Liver (tissue), 9 donors: ENCODE data around the gene TBCB. TPM values are rescaled to one million over a fixed set of nuclear protein-coding genes. Genes with fewer than 3 reads are reported as not detected.

Experiments
- DNase-seq: peaks from one replicate; pipeline ENCODE4 v3.0.0-alpha.2; 2017; ENCODE audit warnings: low spot score
- H3K27ac ChIP-seq, 2 donors: one replicate each; pipeline ENCODE4 v1.7.0; 2013; ENCODE audit warnings: inconsistent platforms in 2 of 2, low read length in 2 of 2, control low read depth in 1 of 2, low read depth in 1 of 2, mild to moderate bottlenecking in 1 of 2
- H3K27me3 ChIP-seq, 4 donors: one replicate each; pipeline versions ENCODE4 v1.6.1 to v1.7.0; 2013; ENCODE audit warnings: low read length in 3 of 4, inconsistent platforms in 1 of 4, mild to moderate bottlenecking in 1 of 4, moderate library complexity in 1 of 4; ENCODE audit not compliant: control insufficient read depth in 4 of 4, insufficient read depth in 4 of 4
- H3K36me3 ChIP-seq, 4 donors: one replicate each; pipeline versions ENCODE4 v1.6.1 to v1.7.0; 2013; ENCODE audit warnings: low read length in 3 of 4, mild to moderate bottlenecking in 3 of 4, low read depth in 1 of 4, moderate library complexity in 1 of 4; ENCODE audit not compliant: control insufficient read depth in 4 of 4, insufficient read depth in 3 of 4
- H3K4me1 ChIP-seq, 4 donors: one replicate each; pipeline versions ENCODE4 v1.6.1 to v1.7.0; 2013; ENCODE audit warnings: low read length in 3 of 4, mild to moderate bottlenecking in 3 of 4, moderate library complexity in 1 of 4; ENCODE audit not compliant: control insufficient read depth in 4 of 4, insufficient read depth in 4 of 4
- H3K4me3 ChIP-seq, 3 donors: one replicate each; pipeline versions ENCODE4 v1.6.1 to v1.7.0; 2013; ENCODE audit warnings: low read length in 3 of 3, control low read depth in 1 of 3, low read depth in 1 of 3, mild to moderate bottlenecking in 1 of 3
- H3K9ac ChIP-seq, 2 donors: one replicate each; pipeline ENCODE4 v1.7.0; 2013; ENCODE audit warnings: low read length in 2 of 2, mild to moderate bottlenecking in 2 of 2, moderate library complexity in 2 of 2, control low read depth in 1 of 2, low read depth in 1 of 2
- H3K9me3 ChIP-seq, 4 donors: one replicate each; pipeline versions ENCODE4 v1.6.1 to v1.7.0; 2013; ENCODE audit warnings: low read length in 3 of 4; ENCODE audit not compliant: control insufficient read depth in 4 of 4
- CTCF ChIP-seq: fragments of 150-350 bp; IDR thresholded peaks from 2 replicates; pipeline ENCODE4 v1.5.1; 2017; ENCODE audit warnings: improper control_type of control experiment, low read depth, low read length; ENCODE audit not compliant: missing input control
- FOXA1 ChIP-seq: IDR thresholded peaks from 2 replicates; pipeline ENCODE4 v1.6.1; 2016; ENCODE audit warnings: antibody characterized with exemption
- FOXA2 ChIP-seq: IDR thresholded peaks from 2 replicates; pipeline ENCODE4 v1.6.1; 2016; ENCODE audit warnings: antibody characterized with exemption
- GABPA ChIP-seq, 2 donors: IDR thresholded peaks in 1 of 2; conservative IDR thresholded peaks in 1 of 2; 2 replicates each; pipeline ENCODE4 v1.6.1; 2016; ENCODE audit warnings: antibody characterized with exemption in 2 of 2, mild to moderate bottlenecking in 1 of 2, moderate library complexity in 1 of 2
- HNF4A ChIP-seq, 2 donors: conservative IDR thresholded peaks; 2 replicates each; pipeline ENCODE4 v1.6.1; 2016; ENCODE audit warnings: antibody characterized with exemption in 2 of 2, mild to moderate bottlenecking in 2 of 2
- HNF4G ChIP-seq: IDR thresholded peaks from 2 replicates; pipeline ENCODE4 v1.6.1; 2016; ENCODE audit warnings: antibody characterized with exemption
- JUND ChIP-seq, 2 donors: IDR thresholded peaks; 2 replicates each; pipeline ENCODE4 v1.6.1; 2016; ENCODE audit warnings: antibody characterized with exemption in 2 of 2
- MAX ChIP-seq: IDR thresholded peaks from 2 replicates; pipeline ENCODE4 v1.6.1; 2016; ENCODE audit warnings: antibody characterized with exemption
- NR2F2 ChIP-seq: IDR thresholded peaks from 2 replicates; pipeline ENCODE4 v1.6.1; 2016; ENCODE audit warnings: antibody characterized with exemption
- RAD21 ChIP-seq, 2 donors: IDR thresholded peaks; 2 replicates each; pipeline ENCODE4 v1.6.1; 2016; ENCODE audit warnings: antibody characterized with exemption in 2 of 2, mild to moderate bottlenecking in 2 of 2
- REST ChIP-seq: IDR thresholded peaks from 2 replicates; pipeline ENCODE4 v1.6.1; 2016; ENCODE audit warnings: antibody characterized with exemption, mild to moderate bottlenecking
- RXRA ChIP-seq, 2 donors: IDR thresholded peaks; 2 replicates each; pipeline ENCODE4 v1.6.1; 2017 to 2018; ENCODE audit warnings: antibody characterized with exemption in 2 of 2, mild to moderate bottlenecking in 1 of 2
- SP1 ChIP-seq: IDR thresholded peaks from 2 replicates; pipeline ENCODE4 v1.6.1; 2018; ENCODE audit warnings: antibody characterized with exemption, mild to moderate bottlenecking
- TAF1 ChIP-seq: conservative IDR thresholded peaks from 2 replicates; pipeline ENCODE4 v1.6.1; 2016; ENCODE audit warnings: antibody characterized with exemption, mild to moderate bottlenecking
- YY1 ChIP-seq: IDR thresholded peaks from 2 replicates; pipeline ENCODE4 v1.6.1; 2016; ENCODE audit warnings: antibody characterized with exemption, mild to moderate bottlenecking
- ZBTB33 ChIP-seq: IDR thresholded peaks from 2 replicates; pipeline ENCODE4 v1.6.1; 2016; ENCODE audit warnings: antibody characterized with exemption
- WGBS: extraction: QIAGEN DNeasy Blood & Tissue Kit; methylation state at CpG from one replicate; pipeline ENCODE4 v1.1.7; 2013; 5-methylcytosine and 5-hydroxymethylcytosine counted together
- polyA plus RNA-seq, 2 donors: library from polyadenylated mRNA; stranded (reverse) in 1 of 2; unstranded in 1 of 2; fragments of 200-250 nt in 1 of 2; fragments of >200 nt in 1 of 2; fragmentation: Nextera tagmentation in 1 of 2; extraction: Ambion mirVana in 1 of 2; gene quantifications; one replicate each; pipeline versions ENCODE4 v1.2.1 to v1.2.3, GENCODE V29; 2013 to 2015
- total RNA-seq, 2 donors: library from RNA; depleted of rRNA; stranded (reverse); fragments of >200 nt; gene quantifications; one replicate each; pipeline ENCODE4 v1.2.3, GENCODE V29; 2014
- donor health status: healthy.
- donor health status: healthy.
- donor health status: healthy.
- donor health status: healthy.
- donor health status: healthy.

The TBCB gene
- total and polyA plus RNA-seq, 4 donors, result 29.8 to 61.3 (median 39.8) TPM

- peaks cover 0 to 17% (median 6%) of the 10 kb centered on the region in 4 donors for H3K36me3 ChIP-seq
- H3K9ac ChIP-seq, result peak overlapping the region; percentile 93 to 94
- WGBS, result 17% methylated on average over 48 of the region's 48 CpGs
- H3K27me3 ChIP-seq, result no peaks in the 10 kb centered on the region
- peak overlapping the region; percentile 78 to 99 (median 97) for H3K4me3 ChIP-seq
- no peaks in the 10 kb centered on the region for H3K9me3 ChIP-seq
- H3K4me1 ChIP-seq, result peaks cover 5 to 21% (median 17%) of the 10 kb centered on the region in 4 donors
- peak; percentile 41 for DNase-seq
- peak in 1 of 2 donors; percentile 16 for TF ChIP-seq RXRA (IDR thresholded peaks at IDR 0.05)
- no peak for TF ChIP-seq ZBTB33
- no peak for TF ChIP-seq SP1
- peak; percentile 9 for TF ChIP-seq NR2F2
- TF ChIP-seq MAX, result no peak
- no peak for TF ChIP-seq RAD21 (IDR thresholded peaks at IDR 0.05)
- H3K27ac ChIP-seq, result peak overlapping the region; percentile 81 to 87
These were observed 1.2 kb upstream of the TBCB start for GRCh38 chr19:36113894-36114720.

GRCh38 chr19:36114721-36115452, 381 bp upstream of the TBCB start, which contains the start of gene POLR2I:
Gene POLR2I, minus strand, starts transcription at chr19:36114875. Its CDS starts 19 bp downstream, at chr19:36114856.
- no peaks in the 10 kb centered on the region for H3K9me3 ChIP-seq
- H3K27me3 ChIP-seq, result no peaks in the 10 kb centered on the region
- no peak for TF ChIP-seq TAF1
- peak; percentile 5 to 22 for TF ChIP-seq RXRA (IDR thresholded peaks at IDR 0.05)
- peak; percentile 99 for TF ChIP-seq SP1
- peak in 1 of 2 donors; percentile 23 for TF ChIP-seq JUND (IDR thresholded peaks at IDR 0.05)
- TF ChIP-seq NR2F2, result peak; percentile 15
- TF ChIP-seq ZBTB33, result no peak
- peak; percentile 3 to 10 for TF ChIP-seq HNF4A (conservative IDR thresholded peaks at IDR 0.05)
- no peak for TF ChIP-seq HNF4G
- no peak for TF ChIP-seq FOXA2
- TF ChIP-seq FOXA1, result peak; percentile 3
- TF ChIP-seq CTCF, result no peak
- TF ChIP-seq GABPA (IDR thresholded peaks at IDR 0.05 in 1 of 2, conservative IDR thresholded peaks at IDR 0.05 in 1 of 2), result peak in 1 of 2 donors; percentile 73
- TF ChIP-seq RAD21 (IDR thresholded peaks at IDR 0.05), result peak in 1 of 2 donors; percentile 20
- TF ChIP-seq YY1, result peak; percentile 95
- TF ChIP-seq REST, result peak; percentile 61
- peaks cover 0 to 17% (median 8%) of the 10 kb centered on the region in 4 donors for H3K36me3 ChIP-seq
- peak within 1 kb of the TSS; percentile 81 to 87 for H3K27ac ChIP-seq
- peaks cover 5 to 21% (median 17%) of the 10 kb centered on the region in 4 donors for H3K4me1 ChIP-seq
- peak within 1 kb of the TSS; percentile 93 to 94 for H3K9ac ChIP-seq
- under 1% methylated on average over 60 of the region's 60 CpGs for WGBS
- peak within 1 kb of the TSS; percentile 78 to 99 (median 97) for H3K4me3 ChIP-seq
- peak; percentile 95 for DNase-seq
